T-cell (primary cell): Measurements from ENCODE around the gene DHX30. TPM values are rescaled to one million over a fixed set of nuclear protein-coding genes. Genes with fewer than 3 reads are reported as not detected.
"Not testable (repeated sequence)": the region's sequence is repeated elsewhere in the genome, so short reads cannot be mapped to it uniquely, and the experiment has no call there.

Source experiments
- ATAC-seq, 4 experiments: fragments of 200-7000 bp in 3 of 4; fragments of 150-1000 bp in 1 of 4; cut with Tn5 transposase; replicated peaks in 1 of 4; 1 replicate in 3 of 4; 2 replicates in 1 of 4; pipeline ENCODE4 v1.10.0; 2021; ENCODE audit warnings: moderate library complexity in 3 of 4, mild to moderate bottlenecking in 2 of 4, moderate number of reproducible peaks in 1 of 4
- CTCF ChIA-PET, 2 donors: fragments of 300-600 bp; sonication (Branson Sonifier 250); formaldehyde crosslinking; loops; one replicate each; lab custom pipeline; 2022; ENCODE audit warnings: antibody characterized with exemption in 2 of 2; lab: Charles Lee
- POLR2A ChIA-PET, 2 donors: fragments of 300-600 bp; sonication (Branson Sonifier 250); formaldehyde crosslinking; loops; one replicate each; lab custom pipeline; 2022; ENCODE audit warnings: antibody characterized with exemption in 2 of 2; lab: Charles Lee
- DNase-seq, 35 experiments: peaks; one replicate each; pipeline versions ENCODE4 v3.0.0 to v3.0.0-alpha.2; 2013 to 2023
- H3K27ac ChIP-seq: one replicate; pipeline ENCODE4 v1.5.1; 2013; ENCODE audit warnings: low read length
- H3K27me3 ChIP-seq, 2 experiments: replicated peaks in 1 of 2; 1 replicate in 1 of 2; 2 replicates in 1 of 2; pipeline versions ENCODE4 v1.6.1 to v1.7.0; 2013; ENCODE audit warnings: low read length in 1 of 2, mixed read lengths in 1 of 2; ENCODE audit not compliant: control insufficient read depth in 2 of 2, insufficient read depth in 2 of 2; ENCODE audit errors: extremely low read depth in 1 of 2
- H3K36me3 ChIP-seq, 2 donors: 1 replicate in 1 of 2; 2 replicates in 1 of 2; pipeline versions ENCODE4 v1.6.1 to v1.7.0; 2013; ENCODE audit warnings: low read length in 1 of 2; ENCODE audit not compliant: control insufficient read depth in 2 of 2, insufficient read depth in 1 of 2; ENCODE audit errors: extremely low read depth in 1 of 2
- H3K4me1 ChIP-seq, 2 experiments: 1 replicate in 1 of 2; 2 replicates in 1 of 2; pipeline versions ENCODE4 v1.6.1 to v1.7.0; 2013; ENCODE audit warnings: low read length in 2 of 2, mixed read lengths in 1 of 2; ENCODE audit not compliant: insufficient read depth in 2 of 2, control insufficient read depth in 1 of 2; ENCODE audit errors: extremely low read depth in 1 of 2
- H3K4me3 ChIP-seq, 2 donors: 1 replicate in 1 of 2; 2 replicates in 1 of 2; pipeline versions ENCODE4 v1.5.1 to v1.7.0; 2013; ENCODE audit warnings: mild to moderate bottlenecking in 2 of 2, low read length in 1 of 2, moderate library complexity in 1 of 2; ENCODE audit not compliant: control insufficient read depth in 1 of 2; ENCODE audit errors: extremely low read depth in 1 of 2
- H3K9me3 ChIP-seq: 2 replicates; pipeline ENCODE4 v1.7.0; 2013
- H3K27ac Mint-ChIP-seq, 2 donors: one replicate each; pipeline ENCODE4 v1.8.0; 2020 to 2021; ENCODE audit warnings: mild to moderate bottlenecking in 2 of 2, mixed read lengths in 2 of 2
- H3K27me3 Mint-ChIP-seq, 2 donors: one replicate each; pipeline ENCODE4 v1.8.0; 2021 to 2022; ENCODE audit warnings: mixed read lengths in 2 of 2
- H3K36me3 Mint-ChIP-seq: one replicate; pipeline ENCODE4 v1.8.0; 2021; ENCODE audit warnings: mixed read lengths
- H3K4me1 Mint-ChIP-seq, 3 donors: one replicate each; pipeline ENCODE4 v1.8.0; 2020 to 2022; ENCODE audit warnings: mixed read lengths in 3 of 3, mild to moderate bottlenecking in 1 of 3
- H3K4me3 Mint-ChIP-seq, 3 donors: one replicate each; pipeline ENCODE4 v1.8.0; 2020 to 2022; ENCODE audit warnings: mild to moderate bottlenecking in 3 of 3, mixed read lengths in 3 of 3, moderate library complexity in 3 of 3
- H3K9me3 Mint-ChIP-seq, 3 donors: one replicate each; pipeline ENCODE4 v1.8.0; 2020 to 2022; ENCODE audit warnings: mixed read lengths in 3 of 3
- WGBS: methylation state at CpG from one replicate; pipeline ENCODE4 v1.1.5; 2013; ENCODE audit warnings: missing lambda C conversion rate; ENCODE audit not compliant: insufficient coverage; 5-methylcytosine and 5-hydroxymethylcytosine counted together
- total RNA-seq, 35 experiments: library from RNA in 6 of 35; stranded (reverse) in 6 of 35; fragments of 120-200 nt in 1 of 35; gene quantifications; one replicate each; pipeline versions ENCODE4 v1.2.1 to v1.2.4 and lab custom pipeline; 2013 to 2026

The DHX30 gene
- total RNA-seq, 5 donors from 2014 or later (not counting 1 experiment from before 2014, with no cell fraction given) = 69.3 to 101 (median 97.5) TPM

DNA sequence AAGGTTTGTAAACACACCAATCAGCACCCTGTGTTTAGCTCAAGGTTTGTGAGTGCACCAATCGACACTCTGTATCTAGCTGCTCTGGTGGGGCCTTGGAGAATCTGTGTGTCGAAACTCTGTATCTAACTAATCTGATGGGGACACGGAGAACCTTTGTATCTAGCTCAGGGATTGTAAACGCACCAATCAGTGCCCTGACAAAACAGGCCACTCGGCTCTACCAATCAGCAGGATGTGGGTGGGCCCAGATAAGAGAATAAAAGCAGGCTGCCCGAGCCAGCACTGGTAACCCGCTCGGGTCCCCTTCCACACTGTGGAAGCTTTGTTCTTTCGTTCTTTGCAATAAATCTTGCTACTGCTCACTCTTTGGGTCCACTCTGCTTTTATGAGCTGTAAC lies 85.1 kb downstream of the DHX30 start:
- WGBS = 83% methylated on average over 1 of the region's 9 CpGs

DNA sequence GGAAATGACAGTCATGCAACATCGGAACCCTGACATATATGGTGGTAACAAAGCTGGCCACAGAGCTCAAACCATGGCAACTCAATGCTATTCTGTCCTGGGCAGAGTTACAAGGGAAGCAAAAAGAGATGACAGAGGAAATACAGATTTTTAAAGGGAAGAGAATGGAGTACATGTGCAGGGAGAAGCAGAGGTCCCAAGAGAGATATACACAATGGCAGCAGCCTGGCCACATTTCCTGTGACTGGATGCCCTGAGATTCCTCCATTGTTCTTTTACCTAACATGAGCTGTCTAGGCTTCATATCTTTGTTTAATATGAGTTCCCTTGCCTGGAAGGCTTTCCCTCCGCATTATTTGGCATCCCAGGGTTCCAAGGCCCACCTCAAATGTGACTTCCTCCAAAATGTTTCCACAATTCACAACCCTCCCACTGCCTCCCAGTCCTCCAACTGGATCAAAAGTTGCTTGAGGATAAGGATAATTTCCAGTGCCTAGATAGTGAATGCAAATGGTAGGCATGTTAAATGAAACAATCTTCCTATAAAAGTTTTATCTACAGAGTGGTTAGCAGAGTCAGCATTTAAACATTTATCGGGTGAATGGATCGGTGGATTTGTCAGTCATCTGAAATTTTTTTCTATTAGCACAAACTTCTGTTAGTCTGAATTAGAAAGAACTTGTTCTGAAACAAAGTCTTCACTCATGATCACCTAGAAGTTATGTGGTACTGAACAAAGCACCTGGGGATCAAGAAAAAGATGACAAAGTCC lies 86.2 kb downstream of the DHX30 start:
- peaks cover 1 to 11% (median 6%) of the 10 kb centered on the region in 3 donors for H3K4me1 Mint-ChIP-seq
- no CpG with 5 or more reads among the region's 4 CpGs for WGBS
- H3K27ac ChIP-seq = no peak overlapping the region
- H3K27ac Mint-ChIP-seq = no peak overlapping the region
- CTCF ChIA-PET = interaction anchor here in 1 of 2 donors (0.7 to 1.6 kb wide), 2 partner anchors 11 to 59 kb away, joined by 3 to 4 read pairs; no protein-coding TSS in a partner anchor
- no peaks in the 10 kb centered on the region for H3K27me3 Mint-ChIP-seq
- POLR2A ChIA-PET = interaction anchor here in 1 of 2 donors (0.6 kb wide), 1 partner anchor 1149 kb away, joined by 3 read pairs; no protein-coding TSS in a partner anchor
- H3K4me3 ChIP-seq = no peak overlapping the region
- ATAC-seq (no peak), DNase-seq (no peak)
- H3K4me3 Mint-ChIP-seq = no peak overlapping the region
- peaks cover 8 to 13% of the 10 kb centered on the region in 2 donors for H3K36me3 ChIP-seq
- H3K27me3 ChIP-seq = no peaks in the 10 kb centered on the region
- no peaks in the 10 kb centered on the region for H3K9me3 Mint-ChIP-seq
- no peaks in the 10 kb centered on the region for H3K4me1 ChIP-seq
- peaks cover 60% of the 10 kb centered on the region for H3K36me3 Mint-ChIP-seq
- H3K9me3 ChIP-seq = no peaks in the 10 kb centered on the region

More for the DNA sequence above, 85.1 kb downstream of the DHX30 start:
- H3K4me1 ChIP-seq, H3K9me3 ChIP-seq, H3K27me3 ChIP-seq, ATAC-seq, POLR2A ChIA-PET, H3K27ac ChIP-seq, H3K4me3 Mint-ChIP-seq, H3K9me3 Mint-ChIP-seq, DNase-seq, H3K27ac Mint-ChIP-seq, H3K4me3 ChIP-seq, H3K27me3 Mint-ChIP-seq: not testable (repeated sequence)
- H3K36me3 ChIP-seq = peaks cover 8 to 13% of the 10 kb centered on the region in 2 donors
- CTCF ChIA-PET = interaction anchor here in 1 of 2 donors (1.6 kb wide), 1 partner anchor 9 kb away, joined by 3 read pairs; no protein-coding TSS in a partner anchor
- Mint-ChIP-seq H3K36me3 (peaks cover 60% of the 10 kb centered on the region), H3K4me1 (peaks cover 1 to 11% (median 6%) of the 10 kb centered on the region in 3 donors)

- Histone ChIP-seq H3K9me3 (no peaks in the 10 kb centered on the region), H3K4me1 (no peaks in the 10 kb centered on the region), H3K27me3 (no peaks in the 10 kb centered on the region), H3K36me3 (peaks cover 8 to 13% of the 10 kb centered on the region in 2 donors), H3K4me3 (no peak overlapping the region), H3K27ac (no peak overlapping the region)
- H3K36me3 Mint-ChIP-seq = peaks cover 50% of the 10 kb centered on the region
- no peaks in the 10 kb centered on the region for H3K27me3 Mint-ChIP-seq
- H3K27ac Mint-ChIP-seq = no peak overlapping the region
- POLR2A ChIA-PET = interaction anchor here in 1 of 2 donors (0.6 kb wide), 1 partner anchor 65 kb away, joined by 3 read pairs; no protein-coding TSS in a partner anchor
- CTCF ChIA-PET = no interaction called here
- no peak overlapping the region for H3K4me3 Mint-ChIP-seq
- H3K9me3 Mint-ChIP-seq = no peaks in the 10 kb centered on the region
- WGBS = no CpG with 5 or more reads among the region's 3 CpGs
- DNase-seq (no peak), ATAC-seq (no peak)
- peaks cover 0 to 5% (median 2%) of the 10 kb centered on the region in 3 donors for H3K4me1 Mint-ChIP-seq
Measured at GRCh38 chr3:47890126-47890827, 87.3 kb downstream of the DHX30 start.

DNA sequence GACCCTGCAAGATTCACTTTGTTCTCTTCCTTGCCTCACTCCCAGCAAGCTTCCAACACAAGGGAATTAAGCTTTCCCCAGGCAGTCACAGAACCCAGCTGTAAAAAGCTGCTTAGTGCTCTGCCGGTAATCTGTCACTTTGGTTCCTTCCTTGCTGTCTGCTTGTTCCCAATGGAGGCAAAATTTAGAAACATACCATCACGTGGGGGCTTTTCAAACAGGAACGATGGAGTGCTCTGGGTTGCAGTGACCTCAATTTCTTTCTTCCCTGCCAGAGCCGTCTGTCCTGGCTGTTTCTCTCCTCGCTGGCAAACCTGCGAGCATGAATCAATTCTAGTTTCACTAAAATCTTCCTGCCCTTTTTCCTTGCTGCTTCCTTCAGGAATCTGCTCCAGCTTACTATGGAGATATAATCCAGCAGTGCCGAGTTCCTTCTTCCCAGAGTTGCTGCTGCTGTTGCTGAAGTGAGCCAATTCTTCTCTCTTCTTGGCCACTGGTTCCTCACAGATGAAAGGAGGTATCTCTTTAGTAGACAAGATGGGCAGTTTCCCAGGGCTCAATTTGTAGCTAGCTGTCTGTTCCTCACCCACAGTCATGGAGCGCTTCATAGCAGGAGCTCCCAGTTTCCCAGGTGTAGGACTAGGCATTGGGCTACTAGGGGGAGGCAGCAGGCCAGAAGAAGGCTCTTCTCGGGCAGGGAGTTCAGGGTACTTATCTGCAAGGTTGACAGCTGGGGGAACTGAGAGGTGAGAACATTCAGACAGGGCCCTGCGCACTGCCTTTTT lies 88.1 kb downstream of the DHX30 start:
- Histone ChIP-seq H3K4me3 (no peak overlapping the region), H3K4me1 (no peaks in the 10 kb centered on the region), H3K9me3 (no peaks in the 10 kb centered on the region), H3K36me3 (peaks cover 8 to 17% of the 10 kb centered on the region in 2 donors), H3K27me3 (no peaks in the 10 kb centered on the region), H3K27ac (no peak overlapping the region)
- WGBS = 98% methylated on average over 8 of the region's 10 CpGs
- peaks cover 55% of the 10 kb centered on the region for H3K36me3 Mint-ChIP-seq
- POLR2A ChIA-PET = interaction anchor here in 1 of 2 donors (0.6 kb wide), 1 partner anchor 65 kb away, joined by 3 read pairs; no protein-coding TSS in a partner anchor
- H3K9me3 Mint-ChIP-seq = no peaks in the 10 kb centered on the region
- no peak for ATAC-seq
- CTCF ChIA-PET = no interaction called here
- H3K27ac Mint-ChIP-seq = no peak overlapping the region
- no peak overlapping the region for H3K4me3 Mint-ChIP-seq
- no peak for DNase-seq
- no peaks in the 10 kb centered on the region for H3K27me3 Mint-ChIP-seq
- H3K4me1 Mint-ChIP-seq = peaks cover 0 to 2% (median under 1%) of the 10 kb centered on the region in 3 donors

DNA sequence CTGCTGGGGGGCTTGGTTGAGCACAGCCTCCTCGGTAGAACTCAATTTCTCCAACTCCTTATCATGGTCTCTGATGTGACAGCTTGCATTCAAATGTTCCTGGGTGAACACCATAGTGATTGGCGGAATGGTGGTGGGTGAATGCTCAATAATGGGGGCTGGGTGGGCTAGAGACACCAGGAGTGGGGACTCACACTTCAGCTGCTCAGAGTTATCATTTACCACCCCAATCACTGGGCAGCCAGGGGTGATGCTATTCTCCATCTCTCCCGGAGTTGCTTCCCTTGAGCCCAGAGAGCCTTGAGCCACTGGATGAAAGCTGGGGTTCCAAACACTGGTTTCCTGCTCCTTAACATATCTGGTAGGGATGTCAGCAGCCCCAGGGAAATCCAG lies 88.7 kb downstream of the DHX30 start:
- ATAC-seq = no peak
- DNase-seq = no peak
- H3K9me3 ChIP-seq = no peaks in the 10 kb centered on the region
- no peak overlapping the region for H3K4me3 ChIP-seq
- H3K9me3 Mint-ChIP-seq = no peaks in the 10 kb centered on the region
- peaks cover 53% of the 10 kb centered on the region for H3K36me3 Mint-ChIP-seq
- H3K4me1 Mint-ChIP-seq = peaks cover 0 to 3% (median 0%) of the 10 kb centered on the region in 3 donors
- no peaks in the 10 kb centered on the region for H3K4me1 ChIP-seq
- no CpG with 5 or more reads among the region's 3 CpGs for WGBS
- POLR2A ChIA-PET = no interaction called here
- no peaks in the 10 kb centered on the region for H3K27me3 Mint-ChIP-seq
- CTCF ChIA-PET = no interaction called here
- H3K4me3 Mint-ChIP-seq = no peak overlapping the region
- peaks cover 8 to 17% of the 10 kb centered on the region in 2 donors for H3K36me3 ChIP-seq
- no peaks in the 10 kb centered on the region for H3K27me3 ChIP-seq
- no peak overlapping the region for H3K27ac ChIP-seq
- H3K27ac Mint-ChIP-seq = no peak overlapping the region
